SK-N-SH (cell line): ENCODE measurements around the gene NUP155.

Experiments used
- CTCF ChIP-seq: fragments of 200-600 bp; sonication (generic); IDR thresholded peaks from 2 replicates; pipeline ENCODE4 v1.6.1; 2017; ENCODE audit warnings: antibody characterized with exemption, mild to moderate bottlenecking, moderate library complexity
- FOXM1 ChIP-seq: IDR thresholded peaks from 2 replicates; pipeline ENCODE4 v1.4.0; 2012; ENCODE audit warnings: low read depth, mild to moderate bottlenecking
- GATA2 ChIP-seq: sonication (generic); formaldehyde crosslinking; IDR thresholded peaks from 2 replicates; pipeline ENCODE4 v1.5.0; 2020; ENCODE audit warnings: mild to moderate bottlenecking, missing genetic modification reagents
- JUND ChIP-seq: IDR thresholded peaks from 2 replicates; pipeline ENCODE4 v1.4.0; 2012
- MAX ChIP-seq: IDR thresholded peaks from 2 replicates; pipeline ENCODE4 v1.4.0; 2012; ENCODE audit warnings: low read depth
- POLR2AphosphoS5 ChIP-seq: IDR thresholded peaks from 2 replicates; pipeline ENCODE4 v1.6.1; 2012; ENCODE audit warnings: low read depth, low read length
- RFX5 ChIP-seq: IDR thresholded peaks from 2 replicates; pipeline ENCODE4 v1.6.1; 2012; ENCODE audit warnings: mild to moderate bottlenecking, improper control_type of control experiment, low read length
- SMC3 ChIP-seq: IDR thresholded peaks from 2 replicates; pipeline ENCODE4 v1.6.1; 2012; ENCODE audit warnings: low read depth, low read length, improper control_type of control experiment
- TF ChIP-seq, protein P1 (sequence below): IDR thresholded peaks from 2 replicates; pipeline ENCODE4; 2012

DNA sequence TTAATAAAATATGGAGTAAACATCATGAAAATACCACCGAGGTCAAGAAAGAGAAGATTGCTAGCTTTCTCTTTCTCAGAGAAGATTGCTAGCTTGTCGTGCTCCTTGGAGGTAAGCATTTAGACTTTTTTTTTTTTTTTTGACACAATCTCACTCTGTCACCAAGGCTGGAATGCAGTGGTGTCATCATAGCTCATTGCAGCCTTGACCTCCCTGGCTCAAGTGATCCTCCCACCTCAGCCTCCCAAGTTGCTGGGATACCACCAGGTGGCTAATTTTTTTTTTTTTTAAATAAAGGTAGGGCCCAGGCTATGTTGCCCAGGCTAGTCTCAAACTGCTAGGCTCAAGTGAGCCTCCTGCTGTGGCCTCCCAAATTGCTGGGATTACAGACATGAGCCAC is 95.4 kb downstream of the NUP155 start:
- TF ChIP-seq CTCF, result no peak
- no peak for TF ChIP-seq JUND
- no peak for TF ChIP-seq SMC3
- TF ChIP-seq RFX5, result no peak
- no peak for TF ChIP-seq MAX
- no peak for TF ChIP-seq FOXM1
- TF ChIP-seq, protein P1, sequence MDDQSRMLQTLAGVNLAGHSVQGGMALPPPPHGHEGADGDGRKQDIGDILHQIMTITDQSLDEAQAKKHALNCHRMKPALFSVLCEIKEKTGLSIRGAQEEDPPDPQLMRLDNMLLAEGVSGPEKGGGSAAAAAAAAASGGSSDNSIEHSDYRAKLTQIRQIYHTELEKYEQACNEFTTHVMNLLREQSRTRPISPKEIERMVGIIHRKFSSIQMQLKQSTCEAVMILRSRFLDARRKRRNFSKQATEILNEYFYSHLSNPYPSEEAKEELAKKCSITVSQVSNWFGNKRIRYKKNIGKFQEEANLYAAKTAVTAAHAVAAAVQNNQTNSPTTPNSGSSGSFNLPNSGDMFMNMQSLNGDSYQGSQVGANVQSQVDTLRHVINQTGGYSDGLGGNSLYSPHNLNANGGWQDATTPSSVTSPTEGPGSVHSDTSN, result no peak
- no peak for TF ChIP-seq GATA2 (CRISPR knock-in tag)
- no peak for TF ChIP-seq POLR2AphosphoS5
